Esophagus squamous epithelium (tissue), 5 donors: ENCODE measurements around the gene GRIP1. TPM values are rescaled to one million over a fixed set of nuclear protein-coding genes. Genes with fewer than 3 reads are reported as not detected.

Source experiments
- DNase-seq: peaks from one replicate; lab custom pipeline; 2025; lab: John Stamatoyannopoulos, UW
- H3K27ac ChIP-seq, 4 donors: fragments of 200-600 bp; sonication (generic); one replicate each; pipeline ENCODE4 v1.5.1; 2016 to 2019; ENCODE audit warnings: mild to moderate bottlenecking in 1 of 4
- H3K27me3 ChIP-seq, 4 donors: fragments of 200-600 bp; sonication (generic); 1 replicate in 3 of 4; 2 replicates in 1 of 4; pipeline versions ENCODE4 v1.5.1 to v1.6.0; 2017 to 2021; ENCODE audit warnings: antibody characterized with exemption in 1 of 4
- H3K36me3 ChIP-seq, 3 donors: fragments of 200-600 bp; sonication (generic); one replicate each; pipeline ENCODE4 v1.5.1; 2016 to 2019
- H3K4me1 ChIP-seq, 3 donors: fragments of 200-600 bp; sonication (generic); one replicate each; pipeline ENCODE4 v1.5.1; 2017 to 2019
- H3K4me3 ChIP-seq, 4 donors: fragments of 200-600 bp; sonication (generic); 1 replicate in 3 of 4; 2 replicates in 1 of 4; pipeline ENCODE4 v1.5.1; 2016 to 2019; ENCODE audit warnings: mild to moderate bottlenecking in 2 of 4, moderate library complexity in 1 of 4
- H3K9me3 ChIP-seq, 3 donors: fragments of 200-600 bp; sonication (generic); one replicate each; pipeline ENCODE4 v1.5.1; 2016 to 2019
- POLR2A ChIP-seq, 4 donors: fragments of 450-650 bp; IDR thresholded peaks; one replicate each; pipeline ENCODE4 v1.6.1; 2017; ENCODE audit warnings: antibody characterized with exemption in 4 of 4, mild to moderate bottlenecking in 4 of 4, moderate library complexity in 3 of 4
- WGBS, 2 donors: methylation state at CpG; one replicate each; pipeline ENCODE4 v1.1.5; 2018; 5-methylcytosine and 5-hydroxymethylcytosine counted together
- intact Hi-C: fragments of 100-400 bp; cut with DNase I; formaldehyde crosslinking; loops from one replicate; pipeline ENCODE4 v1.15.0; 2022
- total RNA-seq, 4 donors: library from RNA; depleted of rRNA; stranded (reverse); fragments of >200 nt; gene quantifications; one replicate each; pipeline ENCODE4 v1.1.0, GENCODE V29; 2016
- TF ChIP-seq, protein P1 (sequence below), 6 experiments: fragments of 450-650 bp in 4 of 6; fragments of 200-600 bp in 2 of 6; sonication (generic) in 2 of 6; IDR thresholded peaks; one replicate each; pipeline ENCODE4 v1.5.1; 2016 to 2019; ENCODE audit warnings: antibody characterized with exemption in 6 of 6, mild to moderate bottlenecking in 4 of 6, moderate library complexity in 4 of 6
- donor health status: DM: yes; HTN: yes; CAD: no.

The GRIP1 gene
- total RNA-seq, 4 donors from 2014 or later, result 4.9 to 15.9 (median 11.0) TPM

DNA sequence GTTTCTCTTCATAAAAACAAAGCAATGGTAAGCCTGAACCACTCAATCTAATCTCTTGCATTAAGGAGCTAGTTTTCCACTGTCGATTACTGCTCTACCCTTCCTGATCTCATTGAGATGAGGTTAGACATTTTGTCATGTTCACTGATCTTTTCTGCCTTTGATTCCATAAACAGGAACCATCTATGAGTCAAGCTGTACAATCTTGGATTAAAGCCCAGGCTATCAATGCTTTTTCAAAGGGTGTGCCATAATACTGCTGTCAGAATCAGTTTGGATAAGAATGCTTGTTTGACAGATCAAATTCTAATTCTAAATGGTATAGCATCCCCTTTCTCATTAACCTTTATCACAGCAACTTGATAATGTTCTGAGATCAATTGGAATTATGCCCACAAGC lies 16.1 kb downstream of the GRIP1 start:
- H3K4me1 ChIP-seq, result peaks cover 0 to 31% (median 0%) of the 10 kb centered on the region in 3 donors
- no peak overlapping the region for H3K4me3 ChIP-seq
- intact Hi-C loops, result no loop called here
- 4 to 6% methylated on average over 1 of the region's 1 CpG for WGBS, 2 donors
- H3K9me3 ChIP-seq, result no peaks in the 10 kb centered on the region
- H3K27me3 ChIP-seq, result no peaks in the 10 kb centered on the region
- H3K36me3 ChIP-seq, result no peaks in the 10 kb centered on the region
- no peak for DNase-seq
- peak overlapping the region in 2 of 4 donors; percentile 15 to 62 for H3K27ac ChIP-seq
- no peak for TF ChIP-seq POLR2A (IDR thresholded peaks at IDR 0.05)
- TF ChIP-seq, protein P1, sequence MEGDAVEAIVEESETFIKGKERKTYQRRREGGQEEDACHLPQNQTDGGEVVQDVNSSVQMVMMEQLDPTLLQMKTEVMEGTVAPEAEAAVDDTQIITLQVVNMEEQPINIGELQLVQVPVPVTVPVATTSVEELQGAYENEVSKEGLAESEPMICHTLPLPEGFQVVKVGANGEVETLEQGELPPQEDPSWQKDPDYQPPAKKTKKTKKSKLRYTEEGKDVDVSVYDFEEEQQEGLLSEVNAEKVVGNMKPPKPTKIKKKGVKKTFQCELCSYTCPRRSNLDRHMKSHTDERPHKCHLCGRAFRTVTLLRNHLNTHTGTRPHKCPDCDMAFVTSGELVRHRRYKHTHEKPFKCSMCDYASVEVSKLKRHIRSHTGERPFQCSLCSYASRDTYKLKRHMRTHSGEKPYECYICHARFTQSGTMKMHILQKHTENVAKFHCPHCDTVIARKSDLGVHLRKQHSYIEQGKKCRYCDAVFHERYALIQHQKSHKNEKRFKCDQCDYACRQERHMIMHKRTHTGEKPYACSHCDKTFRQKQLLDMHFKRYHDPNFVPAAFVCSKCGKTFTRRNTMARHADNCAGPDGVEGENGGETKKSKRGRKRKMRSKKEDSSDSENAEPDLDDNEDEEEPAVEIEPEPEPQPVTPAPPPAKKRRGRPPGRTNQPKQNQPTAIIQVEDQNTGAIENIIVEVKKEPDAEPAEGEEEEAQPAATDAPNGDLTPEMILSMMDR (IDR thresholded peaks at IDR 0.05), result no peak

DNA sequence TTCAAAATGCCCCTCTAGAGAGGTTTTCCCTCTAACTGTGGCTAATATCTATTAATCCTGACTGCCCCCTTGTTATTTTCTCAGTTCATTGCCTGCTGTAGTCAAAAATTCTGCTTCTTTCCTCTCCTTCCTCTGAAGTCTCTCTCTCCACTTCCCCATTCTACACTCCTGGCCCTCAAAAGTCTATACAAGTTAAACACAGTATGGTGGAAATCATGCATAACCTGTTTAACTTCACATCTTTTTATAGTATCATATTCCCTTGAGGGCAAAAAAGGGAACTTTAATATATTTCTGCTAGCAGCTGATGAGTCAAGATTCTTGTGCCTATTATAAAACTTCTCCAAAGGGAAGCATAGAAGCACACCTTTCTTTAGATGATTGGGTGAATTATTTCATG lies 16.7 kb downstream of the GRIP1 start:
- Histone ChIP-seq H3K4me1 (peaks cover 0 to 31% (median 0%) of the 10 kb centered on the region in 3 donors), H3K9me3 (no peaks in the 10 kb centered on the region), H3K27me3 (no peaks in the 10 kb centered on the region), H3K36me3 (no peaks in the 10 kb centered on the region), H3K4me3 (no peak overlapping the region), H3K27ac (peak overlapping the region in 2 of 4 donors; percentile 28 to 62)
- intact Hi-C loops, result no loop called here
- no peak for DNase-seq
- no peak for TF ChIP-seq POLR2A (IDR thresholded peaks at IDR 0.05)
- TF ChIP-seq, protein P1 (IDR thresholded peaks at IDR 0.05), result no peak

DNA sequence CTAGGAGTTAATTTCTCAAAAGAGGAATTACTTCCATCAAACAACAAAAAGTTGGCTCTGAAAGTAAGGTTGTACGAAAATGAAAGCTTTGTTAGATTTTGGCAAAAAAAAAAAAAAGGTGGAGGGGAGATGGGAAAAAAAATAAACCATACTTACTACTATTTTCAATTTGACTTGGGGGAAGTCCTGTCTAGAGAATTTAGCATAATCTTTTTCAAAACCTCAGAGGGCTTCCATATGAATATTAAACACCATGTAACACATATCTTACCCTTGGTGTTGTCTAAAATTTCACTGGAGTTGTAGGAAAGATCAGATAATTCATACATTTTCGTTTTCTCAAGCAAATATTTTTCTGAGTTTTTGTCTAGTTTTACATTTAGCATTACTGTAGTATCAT lies 17.5 kb downstream of the GRIP1 start:
- Histone ChIP-seq H3K36me3 (no peaks in the 10 kb centered on the region), H3K4me3 (no peak overlapping the region), H3K4me1 (peaks cover 0 to 31% (median 0%) of the 10 kb centered on the region in 3 donors), H3K9me3 (no peaks in the 10 kb centered on the region), H3K27me3 (no peaks in the 10 kb centered on the region), H3K27ac (no peak overlapping the region)
- TF ChIP-seq POLR2A (IDR thresholded peaks at IDR 0.05), result no peak
- TF ChIP-seq, protein P1 (IDR thresholded peaks at IDR 0.05), result no peak
- intact Hi-C loops, result no loop called here
- 29% methylated on average over 2 of the region's 2 CpGs for WGBS, 2 donors
- DNase-seq, result no peak

DNA sequence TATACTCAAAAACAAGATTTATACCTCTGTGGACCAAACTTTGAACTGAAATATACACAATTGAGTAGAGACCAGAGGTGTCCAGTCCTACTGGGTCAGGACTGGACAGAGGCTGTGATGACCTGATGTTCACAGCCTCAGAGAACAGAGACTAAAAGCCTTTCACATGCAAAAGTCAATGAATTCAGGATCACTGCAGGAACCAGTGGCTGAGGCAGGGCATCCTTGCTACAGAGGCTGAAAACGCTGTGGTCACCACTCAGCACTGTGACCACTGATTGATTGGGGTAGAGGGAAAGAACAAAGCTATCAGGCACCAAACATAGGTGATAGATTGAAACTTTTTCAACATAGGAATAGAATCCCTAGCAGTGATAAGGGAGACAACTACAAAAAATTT lies 25.1 kb downstream of the GRIP1 start:
- no peak overlapping the region for H3K27ac ChIP-seq
- no peak overlapping the region for H3K4me3 ChIP-seq
- no peaks in the 10 kb centered on the region for H3K9me3 ChIP-seq
- intact Hi-C loops, result no loop called here
- no peaks in the 10 kb centered on the region for H3K27me3 ChIP-seq
- H3K36me3 ChIP-seq, result no peaks in the 10 kb centered on the region
- 79% methylated on average over 1 of the region's 1 CpG; no CpG with 5 or more reads in 1 of the 2 donors for WGBS, 2 donors
- no peaks in the 10 kb centered on the region for H3K4me1 ChIP-seq
- TF ChIP-seq, protein P1 (IDR thresholded peaks at IDR 0.05), result no peak
- no peak for TF ChIP-seq POLR2A (IDR thresholded peaks at IDR 0.05)
- DNase-seq, result no peak

DNA sequence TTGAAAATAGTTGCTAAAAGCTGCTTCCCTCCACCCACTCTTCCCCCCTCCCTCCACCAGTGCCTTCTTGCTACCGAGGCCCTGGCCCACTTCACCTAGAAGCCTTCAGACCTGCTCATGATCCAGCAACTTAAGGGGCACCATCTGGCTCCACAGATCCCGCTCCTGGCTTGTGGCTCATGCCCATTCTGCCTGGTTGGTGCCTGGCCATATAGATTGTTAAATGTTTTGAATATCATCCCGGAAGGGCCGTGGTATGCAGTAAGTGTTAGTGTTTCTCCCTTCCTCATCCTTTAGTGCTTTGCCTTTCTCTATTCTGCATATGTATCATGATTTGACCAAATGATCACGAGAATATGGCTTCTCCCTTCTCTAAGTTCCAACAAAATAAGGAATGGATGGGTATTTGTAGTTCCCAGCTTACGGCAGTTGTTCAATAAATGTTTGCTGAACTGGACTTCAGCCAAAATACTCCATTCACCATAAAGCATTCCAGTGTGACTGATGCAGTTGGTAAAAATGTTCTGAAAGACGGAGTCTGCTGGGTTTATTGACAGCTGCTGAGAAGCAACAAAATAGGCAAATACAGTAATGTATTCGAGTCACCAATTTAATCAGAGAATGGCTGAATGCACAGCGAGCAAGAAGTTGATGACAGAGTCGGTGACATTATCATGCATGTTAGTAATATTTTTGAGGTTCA lies 30.7 kb downstream of the GRIP1 start:
- TF ChIP-seq POLR2A (IDR thresholded peaks at IDR 0.05), result no peak
- TF ChIP-seq, protein P1 (IDR thresholded peaks at IDR 0.05), result no peak
- WGBS, 2 donors, result 84 to 91% methylated on average over 10 of the region's 10 CpGs
- DNase-seq, result no peak

More for the DNA sequence above, 30.7 kb downstream of the GRIP1 start:
- Histone ChIP-seq H3K27me3 (no peaks in the 10 kb centered on the region), H3K4me1 (no peaks in the 10 kb centered on the region), H3K4me3 (no peak overlapping the region), H3K9me3 (no peaks in the 10 kb centered on the region), H3K27ac (no peak overlapping the region), H3K36me3 (no peaks in the 10 kb centered on the region)
- intact Hi-C loops, result no loop called here
